OCI-LY7 (cell line): ENCODE measurements around the gene DGKZ. TPM values are rescaled to one million over a fixed set of nuclear protein-coding genes. Genes with fewer than 3 reads are reported as not detected.

ENCODE experiments used
- BruUV-seq: library from RNA; stranded (reverse); fragments of 400-500 nt; replicated peaks from 2 replicates; lab custom pipeline; 2021; lab: Mats Ljungman, UMichigan
- CTCF ChIA-PET: fragments of 300-600 bp; sonication (Branson Sonifier 250); formaldehyde crosslinking; loops from one replicate; lab custom pipeline; 2022; ENCODE audit warnings: antibody characterized with exemption; ENCODE audit not compliant: unreplicated experiment; lab: Charles Lee
- POLR2A ChIA-PET: fragments of 300-600 bp; sonication (Branson Sonifier 250); formaldehyde crosslinking; loops from one replicate; lab custom pipeline; 2022; ENCODE audit warnings: antibody characterized with exemption; lab: Charles Lee
- DNase-seq: peaks from one replicate; pipeline ENCODE4 v3.0.0-alpha.2; 2015; ENCODE audit warnings: low spot score
- H2AFZ ChIP-seq: fragments of 200-600 bp; sonication (generic), shearing (Covaris generic); 2 replicates; pipeline ENCODE4 v1.6.1; 2014; ENCODE audit warnings: mild to moderate bottlenecking, antibody characterized with exemption, low read length, moderate library complexity
- H3K27ac ChIP-seq: fragments of 200-600 bp; sonication (generic); 2 replicates; pipeline ENCODE4 v1.5.1; 2014; ENCODE audit warnings: mixed run types, low read depth, mild to moderate bottlenecking, moderate library complexity, low read length, inconsistent platforms; ENCODE audit not compliant: poor library complexity, severe bottlenecking
- H3K36me3 ChIP-seq: fragments of 200-600 bp; sonication (generic); 2 replicates; pipeline ENCODE4 v1.6.1; 2014; ENCODE audit warnings: mild to moderate bottlenecking, antibody characterized with exemption, low read length, moderate library complexity, mixed read lengths; ENCODE audit not compliant: insufficient read depth
- H3K4me1 ChIP-seq: fragments of 200-600 bp; sonication (generic); 2 replicates; pipeline ENCODE4 v1.5.1; 2014; ENCODE audit warnings: mild to moderate bottlenecking, low read length; ENCODE audit not compliant: insufficient read depth, poor library complexity, severe bottlenecking
- H3K4me2 ChIP-seq: fragments of 200-600 bp; sonication (generic); 2 replicates; pipeline ENCODE4 v1.6.1; 2014; ENCODE audit warnings: mild to moderate bottlenecking, low read length
- H3K4me3 ChIP-seq: fragments of 200-600 bp; sonication (generic); 2 replicates; pipeline ENCODE4 v1.5.1; 2014; ENCODE audit warnings: mild to moderate bottlenecking, low read depth, low read length; ENCODE audit not compliant: poor library complexity, severe bottlenecking
- H3K79me2 ChIP-seq: fragments of 200-600 bp; sonication (generic); 2 replicates; pipeline ENCODE4 v1.6.1; 2016; ENCODE audit warnings: low read depth, mild to moderate bottlenecking, low read length, moderate library complexity, mixed read lengths; ENCODE audit not compliant: insufficient read depth
- H3K9me2 ChIP-seq: fragments of 200-600 bp; sonication (generic); 2 replicates; pipeline ENCODE4 v1.6.1; 2016; ENCODE audit warnings: mild to moderate bottlenecking, low read length, mixed read lengths; ENCODE audit not compliant: insufficient read depth
- H3K9me3 ChIP-seq: fragments of 200-600 bp; sonication (generic); 2 replicates; pipeline ENCODE4 v1.6.1; 2014; ENCODE audit warnings: mild to moderate bottlenecking, mixed run types, low read length, mixed read lengths
- H4K20me1 ChIP-seq: fragments of 200-600 bp; sonication (generic); 2 replicates; pipeline ENCODE4 v1.6.1; 2014; ENCODE audit warnings: mild to moderate bottlenecking, antibody characterized with exemption, low read length, moderate library complexity, mixed read lengths; ENCODE audit not compliant: insufficient read depth
- EZH2phosphoT487 ChIP-seq: fragments of 200-600 bp; sonication (generic); IDR thresholded peaks from 2 replicates; pipeline ENCODE4 v1.6.1; 2018; ENCODE audit warnings: low read depth, borderline replicate concordance, mild to moderate bottlenecking, mixed run types, antibody characterized with exemption, low read length, moderate library complexity, mixed read lengths
- intact Hi-C: fragments of 100-400 bp; cut with micrococcal nuclease; formaldehyde crosslinking; loops from one replicate; pipeline ENCODE4 v1.10.0; 2022; ENCODE audit not compliant: unreplicated experiment
- total RNA-seq, 2 experiments: library from RNA; depleted of rRNA in 1 of 2; stranded (reverse); fragments of >200 nt in 1 of 2; shearing (Covaris generic) in 1 of 2; gene quantifications; 2 replicates each; pipeline ENCODE4 v1.2.3, GENCODE V29; 2014 to 2022
- TF ChIP-seq, protein P1 (sequence below): fragments of 200-600 bp; sonication (generic); conservative IDR thresholded peaks from 2 replicates; pipeline ENCODE4 v1.5.1; 2014; ENCODE audit warnings: mild to moderate bottlenecking, antibody characterized with exemption, low read length, moderate library complexity, mixed read lengths

Gene DGKZ
- total RNA-seq, 2 experiments from 2014 or later: 134 to 141 TPM

DNA sequence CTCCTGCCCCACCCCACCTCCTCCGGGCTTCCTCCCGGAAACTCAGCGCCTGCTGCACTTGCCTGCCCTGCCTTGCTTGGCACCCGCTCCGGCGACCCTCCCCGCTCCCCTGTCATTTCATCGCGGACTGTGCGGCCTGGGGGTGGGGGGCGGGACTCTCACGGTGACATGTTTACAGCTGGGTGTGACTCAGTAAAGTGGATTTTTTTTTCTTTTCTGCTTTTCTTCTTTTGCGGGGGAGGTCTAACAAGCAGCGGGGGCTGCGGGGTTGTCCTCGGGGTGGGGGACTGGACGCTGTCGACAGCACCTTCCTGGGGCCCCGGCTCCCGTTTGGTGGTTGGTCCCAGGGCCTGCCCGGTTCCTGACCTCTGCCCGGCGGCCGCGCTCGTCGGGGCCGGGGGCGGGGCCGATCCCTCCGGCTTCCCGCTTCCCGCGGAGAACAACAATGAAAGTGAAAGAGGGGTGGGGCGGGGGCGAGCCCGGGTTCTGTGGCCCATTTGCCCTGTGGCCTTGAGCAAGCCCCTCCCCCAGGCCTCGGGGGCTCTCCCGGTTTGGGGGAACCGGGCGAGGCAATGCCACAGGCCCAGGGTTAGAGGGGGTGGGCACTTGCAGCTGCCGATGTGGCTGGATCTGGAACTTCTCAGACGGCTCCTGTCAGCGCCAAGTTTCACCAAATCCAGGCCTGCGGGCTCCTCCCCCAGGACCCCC lies 33.2 kb downstream of the DGKZ start:
- intact Hi-C loops: no loop called here
- Histone ChIP-seq H3K4me3 (peak overlapping the region; percentile 47), H3K4me2 (peak overlapping the region; percentile 58), H4K20me1 (no peaks in the 10 kb centered on the region), H3K79me2 (no peaks in the 10 kb centered on the region), H2AFZ (no peak overlapping the region), H3K4me1 (peaks cover 11% of the 10 kb centered on the region), H3K9me2 (no peaks in the 10 kb centered on the region), H3K9me3 (no peaks in the 10 kb centered on the region), H3K36me3 (peaks cover 32% of the 10 kb centered on the region), H3K27ac (no peak overlapping the region)
- BruUV-seq: no TSS peak
- POLR2A ChIA-PET: no interaction called here
- CTCF ChIA-PET: no interaction called here
- no peak for TF ChIP-seq EZH2phosphoT487
- TF ChIP-seq, protein P1, sequence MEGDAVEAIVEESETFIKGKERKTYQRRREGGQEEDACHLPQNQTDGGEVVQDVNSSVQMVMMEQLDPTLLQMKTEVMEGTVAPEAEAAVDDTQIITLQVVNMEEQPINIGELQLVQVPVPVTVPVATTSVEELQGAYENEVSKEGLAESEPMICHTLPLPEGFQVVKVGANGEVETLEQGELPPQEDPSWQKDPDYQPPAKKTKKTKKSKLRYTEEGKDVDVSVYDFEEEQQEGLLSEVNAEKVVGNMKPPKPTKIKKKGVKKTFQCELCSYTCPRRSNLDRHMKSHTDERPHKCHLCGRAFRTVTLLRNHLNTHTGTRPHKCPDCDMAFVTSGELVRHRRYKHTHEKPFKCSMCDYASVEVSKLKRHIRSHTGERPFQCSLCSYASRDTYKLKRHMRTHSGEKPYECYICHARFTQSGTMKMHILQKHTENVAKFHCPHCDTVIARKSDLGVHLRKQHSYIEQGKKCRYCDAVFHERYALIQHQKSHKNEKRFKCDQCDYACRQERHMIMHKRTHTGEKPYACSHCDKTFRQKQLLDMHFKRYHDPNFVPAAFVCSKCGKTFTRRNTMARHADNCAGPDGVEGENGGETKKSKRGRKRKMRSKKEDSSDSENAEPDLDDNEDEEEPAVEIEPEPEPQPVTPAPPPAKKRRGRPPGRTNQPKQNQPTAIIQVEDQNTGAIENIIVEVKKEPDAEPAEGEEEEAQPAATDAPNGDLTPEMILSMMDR: no peak
- DNase-seq: no peak

DNA sequence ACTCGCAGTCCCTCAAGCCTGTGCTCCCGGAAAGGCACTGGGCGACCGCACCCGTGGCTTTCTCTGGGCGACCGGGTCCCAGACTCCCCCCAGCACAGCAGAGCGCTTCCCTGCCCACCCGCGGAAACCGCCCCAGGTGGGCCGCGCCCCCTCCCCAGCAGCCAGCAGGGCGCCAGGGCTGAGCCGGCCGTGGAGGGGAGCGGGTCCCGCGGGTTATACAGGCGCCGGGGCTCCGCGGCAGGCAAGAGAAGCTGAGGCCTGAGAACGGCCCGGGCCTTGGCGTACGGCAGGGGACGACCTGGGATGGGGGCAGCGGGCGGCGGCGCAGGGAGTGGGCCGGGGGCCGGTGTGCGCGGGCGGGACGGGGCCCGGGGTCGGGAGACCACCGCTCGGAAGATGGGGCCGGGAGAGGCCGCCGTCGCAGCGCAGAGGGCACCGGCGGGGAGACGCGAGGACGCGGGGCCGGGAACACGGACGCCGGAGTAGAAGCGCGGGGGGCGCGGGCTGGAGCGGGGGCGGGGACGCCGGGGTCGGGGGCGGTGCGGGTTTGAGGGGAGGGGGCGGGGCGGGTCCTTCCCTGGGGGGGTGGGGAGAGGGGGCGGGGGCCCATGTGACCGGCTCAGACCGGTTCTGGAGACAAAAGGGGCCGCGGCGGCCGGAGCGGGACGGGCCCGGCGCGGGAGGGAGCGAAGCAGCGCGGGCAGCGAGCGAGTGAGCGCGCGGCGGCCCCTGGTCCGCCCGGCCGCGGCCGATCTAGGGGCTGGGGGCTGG lies 34.0 kb downstream of the DGKZ start, which contains the start of gene MDK:
TSS of gene MDK (plus strand) at position 622 of the 771 bp plus-strand sequence. CDS start 389 bp downstream, outside the sequence.
- H3K79me2 ChIP-seq: no peaks in the 10 kb centered on the region
- intact Hi-C loops: no loop called here
- peaks cover 11% of the 10 kb centered on the region for H3K4me1 ChIP-seq
- DNase-seq: no peak
- H3K9me3 ChIP-seq: no peaks in the 10 kb centered on the region
- H3K4me3 ChIP-seq: peak within 1 kb of the TSS; percentile 47
- no TSS peak for BruUV-seq
- TF ChIP-seq, protein P1: no peak
- TF ChIP-seq EZH2phosphoT487: 0 out of 2 replicates have a peak, but pooled peaks have one; percentile 48
- POLR2A ChIA-PET: no interaction called here
- H3K27ac ChIP-seq: no peak within 1 kb of the TSS
- no peak within 1 kb of the TSS for H2AFZ ChIP-seq
- peaks cover 25% of the 10 kb centered on the region for H3K36me3 ChIP-seq
- H4K20me1 ChIP-seq: no peaks in the 10 kb centered on the region
- H3K4me2 ChIP-seq: peak within 1 kb of the TSS; percentile 58
- CTCF ChIA-PET: no interaction called here
- no peaks in the 10 kb centered on the region for H3K9me2 ChIP-seq
